ENCODE results near the gene GLRX5.

GLRX5 gene

GRCh38 chr14:95511687-95512086, 23.2 kb upstream of the GLRX5 start:
- no peaks in the 10 kb centered on the region for H3K79me2 ChIP-seq (ENCODE audit: insufficient read depth, low read length)
- no peaks in the 10 kb centered on the region for H3K9me2 ChIP-seq (replicated peaks; ENCODE audit: insufficient read depth, low read length)
- TF ChIP-seq CTCF (IDR thresholded peaks at IDR 0.05; ENCODE audit: insufficient read depth, low read length, poor library complexity, severe bottlenecking) (no peak), EZH2phosphoT487 (conservative IDR thresholded peaks at IDR 0.05; ENCODE audit: low read length) (no peak)
- no peaks in the 10 kb centered on the region for H3K36me3 ChIP-seq (ENCODE audit: low read length)
- H3K27me3 ChIP-seq (ENCODE audit: low read length), result no peaks in the 10 kb centered on the region; the same call in 1 of the 2 replicates
- H3K4me2 ChIP-seq (ENCODE audit: low read depth, low read length, poor library complexity, severe bottlenecking), result no peak overlapping the region
- H4K20me1 ChIP-seq (ENCODE audit: low read depth, low read length), result no peaks in the 10 kb centered on the region
- H3F3A ChIP-seq (ENCODE audit: insufficient read depth), result no peaks in the 10 kb centered on the region
- H3K9me3 ChIP-seq (ENCODE audit: insufficient read depth, low read length), result no peaks in the 10 kb centered on the region
- no peak overlapping the region for H3K4me3 ChIP-seq (ENCODE audit: insufficient read depth, low read length, poor library complexity, severe bottlenecking)
- H2AFZ ChIP-seq (ENCODE audit: low read depth, low read length, severe bottlenecking), result no peak overlapping the region
- H3K9ac ChIP-seq (ENCODE audit: low read length), result no peak overlapping the region
- H3K27ac ChIP-seq (ENCODE audit: low read depth, low read length), result no peak overlapping the region

- TF ChIP-seq EZH2phosphoT487 (conservative IDR thresholded peaks at IDR 0.05; ENCODE audit: low read length) (no peak), CTCF (IDR thresholded peaks at IDR 0.05; ENCODE audit: insufficient read depth, low read length, poor library complexity, severe bottlenecking) (no peak)
- no peaks in the 10 kb centered on the region for H3K9me2 ChIP-seq (replicated peaks; ENCODE audit: insufficient read depth, low read length)
- no peak overlapping the region for H3K27ac ChIP-seq (ENCODE audit: low read depth, low read length)
- no peak overlapping the region for H3K9ac ChIP-seq (ENCODE audit: low read length)
- no peaks in the 10 kb centered on the region for H3F3A ChIP-seq (ENCODE audit: insufficient read depth)
- H3K36me3 ChIP-seq (ENCODE audit: low read length), result no peaks in the 10 kb centered on the region
- no peak overlapping the region for H2AFZ ChIP-seq (ENCODE audit: low read depth, low read length, severe bottlenecking)
- no peak overlapping the region for H3K4me2 ChIP-seq (ENCODE audit: low read depth, low read length, poor library complexity, severe bottlenecking)
- no peaks in the 10 kb centered on the region for H4K20me1 ChIP-seq (ENCODE audit: low read depth, low read length)
- no peaks in the 10 kb centered on the region; the same call in 1 of the 2 replicates for H3K27me3 ChIP-seq (ENCODE audit: low read length)
- H3K4me3 ChIP-seq (ENCODE audit: insufficient read depth, low read length, poor library complexity, severe bottlenecking), result no peak overlapping the region
- H3K9me3 ChIP-seq (ENCODE audit: insufficient read depth, low read length), result no peaks in the 10 kb centered on the region
- no peaks in the 10 kb centered on the region for H3K79me2 ChIP-seq (ENCODE audit: insufficient read depth, low read length)
Observed at GRCh38 chr14:95513291-95513690, 21.6 kb upstream of the GLRX5 start.

- no peaks in the 10 kb centered on the region; the same call in 1 of the 2 replicates for H3K27me3 ChIP-seq (ENCODE audit: low read length)
- H3K79me2 ChIP-seq (ENCODE audit: insufficient read depth, low read length), result no peaks in the 10 kb centered on the region
- no peaks in the 10 kb centered on the region for H4K20me1 ChIP-seq (ENCODE audit: low read depth, low read length)
- no peaks in the 10 kb centered on the region for H3K9me3 ChIP-seq (ENCODE audit: insufficient read depth, low read length)
- no peaks in the 10 kb centered on the region for H3K36me3 ChIP-seq (ENCODE audit: low read length)
- no peak overlapping the region for H3K4me3 ChIP-seq (ENCODE audit: insufficient read depth, low read length, poor library complexity, severe bottlenecking)
- H3F3A ChIP-seq (ENCODE audit: insufficient read depth), result no peaks in the 10 kb centered on the region
- H3K9me2 ChIP-seq (replicated peaks; ENCODE audit: insufficient read depth, low read length), result no peaks in the 10 kb centered on the region
- H3K9ac ChIP-seq (ENCODE audit: low read length), result no peak overlapping the region
- H2AFZ ChIP-seq (ENCODE audit: low read depth, low read length, severe bottlenecking), result no peak overlapping the region
- H3K4me2 ChIP-seq (ENCODE audit: low read depth, low read length, poor library complexity, severe bottlenecking), result no peak overlapping the region
- TF ChIP-seq CTCF (IDR thresholded peaks at IDR 0.05; ENCODE audit: insufficient read depth, low read length, poor library complexity, severe bottlenecking) (no peak), EZH2phosphoT487 (conservative IDR thresholded peaks at IDR 0.05; ENCODE audit: low read length) (no peak)
- no peak overlapping the region for H3K27ac ChIP-seq (ENCODE audit: low read depth, low read length)
Observed at GRCh38 chr14:95514131-95515079, 20.4 kb upstream of the GLRX5 start.
